ENCODE data around the gene SEC14L1.
A peak's percentile ranks its signal among the peaks of the same experiment; 100 is the strongest.

SEC14L1 gene

GRCh38 chr17:77210946-77211541 lies 70.3 kb downstream of the SEC14L1 start:
- no peaks in the 10 kb centered on the region for H3K9me3 ChIP-seq (replicated peaks in 1 of 11)
- H3K27ac ChIP-seq: peak overlapping the region in 7 of 11 experiments; percentile 49 to 80 (median 76); a peak in 9 of 22 replicates
- H3K9ac ChIP-seq: peak overlapping the region in 10 of 11 experiments; percentile 13 to 71 (median 55); a peak in 15 of 22 replicates
- TF ChIP-seq Cebpa-rat (IDR thresholded peaks at IDR 0.05): no peak
- H3K27me3 ChIP-seq: 0 out of 22 replicates have a peak, but pooled peaks cover 0 to 3% (median 0%) of the 10 kb centered on the region in 11 experiments
- peaks cover 67 to 97% (median 84%) of the 10 kb centered on the region in 11 experiments for H3K36me3 ChIP-seq
- peak overlapping the region; percentile 80 to 94 (median 88) for H3K4me2 ChIP-seq
- H3K4me1 ChIP-seq: peaks cover 52 to 80% (median 60%) of the 10 kb centered on the region in 10 experiments
- 0 out of 20 replicates have a peak overlapping the region, but pooled peaks of 2 of the 10 experiments have one; percentile 5 to 31 for H3K4me3 ChIP-seq
- H4K20me1 ChIP-seq: peaks cover 8 to 97% (median 39%) of the 10 kb centered on the region in 11 experiments; a peak in 18 of 22 replicates

DNA sequence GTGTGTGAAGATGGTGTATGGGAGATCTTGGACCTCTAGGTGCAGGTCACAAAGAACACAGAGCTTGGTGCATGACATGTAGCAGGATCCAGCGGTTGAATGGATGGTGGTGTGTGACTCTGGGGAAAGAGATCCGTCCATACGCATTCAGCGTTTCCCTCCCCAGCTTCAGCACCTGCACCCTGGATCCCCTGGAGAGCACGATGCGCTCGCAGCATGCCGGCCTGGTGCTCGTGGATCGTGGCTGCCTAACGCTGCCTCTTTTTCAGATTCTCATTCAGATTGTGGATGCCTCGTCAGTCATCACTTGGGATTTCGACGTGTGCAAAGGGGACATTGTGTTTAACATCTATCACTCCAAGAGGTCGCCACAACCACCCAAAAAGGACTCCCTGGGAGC lies 70.9 kb downstream of the SEC14L1 start:
- peak overlapping the region; percentile 38 to 80 (median 73); a peak in 20 of 22 replicates for H3K27ac ChIP-seq
- no peaks in the 10 kb centered on the region for H3K9me3 ChIP-seq (replicated peaks in 1 of 11)
- H3K4me1 ChIP-seq: peaks cover 46 to 74% (median 55%) of the 10 kb centered on the region in 10 experiments
- no peak for TF ChIP-seq Cebpa-rat (IDR thresholded peaks at IDR 0.05)
- 0 out of 22 replicates have a peak, but pooled peaks cover 0 to 3% (median 0%) of the 10 kb centered on the region in 11 experiments for H3K27me3 ChIP-seq
- H4K20me1 ChIP-seq: peaks cover 8 to 96% (median 39%) of the 10 kb centered on the region in 11 experiments; a peak in 18 of 22 replicates
- peaks cover 65 to 97% (median 83%) of the 10 kb centered on the region in 11 experiments for H3K36me3 ChIP-seq
- peak overlapping the region in 4 of 10 experiments; percentile 5 to 33 (median 19); a peak in 3 of 20 replicates for H3K4me3 ChIP-seq
- H3K4me2 ChIP-seq: peak overlapping the region; percentile 80 to 94 (median 88)
- H3K9ac ChIP-seq: peak overlapping the region; percentile 45 to 71 (median 62); a peak in 20 of 22 replicates

GRCh38 chr17:77212081-77212832 lies 71.5 kb downstream of the SEC14L1 start:
- Histone ChIP-seq H3K36me3 (peaks cover 66 to 97% (median 84%) of the 10 kb centered on the region in 11 experiments), H3K4me3 (peak overlapping the region in 4 of 10 experiments; percentile 7 to 33 (median 22); a peak in 6 of 20 replicates)

GRCh38 chr17:77212833-77213777 lies 72.3 kb downstream of the SEC14L1 start:
- TF ChIP-seq Cebpa-rat (IDR thresholded peaks at IDR 0.05): no peak
- no peaks in the 10 kb centered on the region for H3K9me3 ChIP-seq (replicated peaks in 1 of 11)
- H3K27me3 ChIP-seq: 0 out of 22 replicates have a peak, but pooled peaks cover 0 to 3% (median 0%) of the 10 kb centered on the region in 11 experiments
- peak overlapping the region; percentile 10 to 71 (median 61); a peak in 19 of 22 replicates for H3K9ac ChIP-seq
- peak overlapping the region in 1 of 10 experiments; percentile 10; a peak in 3 of 20 replicates for H3K4me3 ChIP-seq
- H3K4me2 ChIP-seq: peak overlapping the region; percentile 80 to 94 (median 88)
- H3K36me3 ChIP-seq: peaks cover 66 to 97% (median 83%) of the 10 kb centered on the region in 11 experiments
- H3K27ac ChIP-seq: peak overlapping the region; percentile 38 to 80 (median 73); a peak in 21 of 22 replicates
- peaks cover 44 to 65% (median 51%) of the 10 kb centered on the region in 10 experiments for H3K4me1 ChIP-seq
- peaks cover 8 to 95% (median 39%) of the 10 kb centered on the region in 11 experiments; a peak in 19 of 22 replicates for H4K20me1 ChIP-seq

More at GRCh38 chr17:77212081-77212832, 71.5 kb downstream of the SEC14L1 start:
- peak overlapping the region; percentile 45 to 71 (median 62); a peak in 21 of 22 replicates for H3K9ac ChIP-seq
- 0 out of 22 replicates have a peak, but pooled peaks cover 0 to 3% (median 0%) of the 10 kb centered on the region in 11 experiments for H3K27me3 ChIP-seq
- peak overlapping the region; percentile 38 to 80 (median 73); a peak in 21 of 22 replicates for H3K27ac ChIP-seq
- H3K4me1 ChIP-seq: peaks cover 44 to 69% (median 53%) of the 10 kb centered on the region in 10 experiments
- no peak for TF ChIP-seq Cebpa-rat (IDR thresholded peaks at IDR 0.05)
- peak overlapping the region; percentile 80 to 94 (median 88) for H3K4me2 ChIP-seq
- H4K20me1 ChIP-seq: peaks cover 8 to 96% (median 39%) of the 10 kb centered on the region in 11 experiments; a peak in 18 of 22 replicates
- H3K9me3 ChIP-seq (replicated peaks in 1 of 11): no peaks in the 10 kb centered on the region

DNA sequence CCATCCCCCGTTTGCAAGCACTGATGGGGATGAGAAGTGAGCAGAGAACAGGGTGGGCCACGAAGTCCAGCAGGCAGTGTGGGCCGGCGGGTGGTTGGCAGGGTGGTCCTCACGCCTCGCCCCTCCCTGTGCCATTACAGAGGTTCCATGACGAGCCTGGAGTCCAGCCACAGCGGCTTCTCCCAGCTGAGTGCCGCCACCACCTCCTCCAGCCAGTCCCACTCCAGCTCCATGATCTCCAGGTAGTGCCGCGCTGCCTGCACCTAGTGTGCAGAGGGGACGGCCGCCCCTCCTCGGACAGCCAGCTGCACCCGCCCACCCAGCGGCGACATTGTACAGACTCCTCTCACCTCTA lies 73.0 kb downstream of the SEC14L1 start:
- H3K9ac ChIP-seq: 0 out of 22 replicates have a peak overlapping the region, but pooled peaks of 1 of the 11 experiments have one; percentile 49
- no peak overlapping the region for H3K4me3 ChIP-seq
- peaks cover 8 to 89% (median 39%) of the 10 kb centered on the region in 11 experiments; a peak in 19 of 22 replicates for H4K20me1 ChIP-seq
- H3K36me3 ChIP-seq: peaks cover 59 to 97% (median 81%) of the 10 kb centered on the region in 11 experiments
- no peak overlapping the region for H3K27ac ChIP-seq
- 0 out of 22 replicates have a peak, but pooled peaks cover 0 to 3% (median 0%) of the 10 kb centered on the region in 11 experiments for H3K27me3 ChIP-seq
- no peak for TF ChIP-seq Cebpa-rat (IDR thresholded peaks at IDR 0.05)
- H3K4me1 ChIP-seq: peaks cover 44 to 65% (median 51%) of the 10 kb centered on the region in 10 experiments
- H3K9me3 ChIP-seq (replicated peaks in 1 of 11): no peaks in the 10 kb centered on the region
- peak overlapping the region in 8 of 11 experiments; percentile 80 to 94 (median 89); a peak in 14 of 22 replicates for H3K4me2 ChIP-seq

DNA sequence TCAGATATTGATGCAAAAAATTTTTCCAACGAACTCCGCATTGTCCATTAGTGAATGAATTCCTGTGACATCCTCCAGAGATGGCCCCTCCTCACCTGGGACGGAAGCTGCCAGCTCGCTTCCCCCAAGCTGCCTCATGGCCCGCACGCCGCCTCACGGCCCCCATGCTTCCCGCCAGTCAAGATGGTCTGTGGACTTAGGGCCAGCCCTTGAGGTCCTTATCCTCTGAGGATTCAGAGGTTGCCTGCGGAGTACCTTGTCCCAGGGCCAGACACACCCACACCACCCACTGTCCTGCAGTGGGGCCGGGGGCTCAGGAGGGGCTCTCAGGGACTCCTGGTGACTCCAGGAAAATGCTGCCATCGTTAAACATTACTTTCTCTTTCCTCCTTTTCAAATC lies 73.6 kb downstream of the SEC14L1 start:
- Histone ChIP-seq H3K36me3 (peaks cover 54 to 96% (median 79%) of the 10 kb centered on the region in 11 experiments), H3K9ac (no peak overlapping the region), H3K9me3 (replicated peaks in 1 of 11) (no peaks in the 10 kb centered on the region), H3K4me3 (no peak overlapping the region), H4K20me1 (peaks cover 8 to 86% (median 39%) of the 10 kb centered on the region in 11 experiments; a peak in 19 of 22 replicates), H3K4me2 (peak overlapping the region in 3 of 11 experiments; percentile 18 to 45 (median 18); a peak in 3 of 22 replicates), H3K4me1 (peaks cover 43 to 61% (median 50%) of the 10 kb centered on the region in 10 experiments), H3K27ac (no peak overlapping the region), H3K27me3 (0 out of 22 replicates have a peak, but pooled peaks cover 0 to 3% (median 0%) of the 10 kb centered on the region in 11 experiments)
- TF ChIP-seq Cebpa-rat (IDR thresholded peaks at IDR 0.05): no peak

DNA sequence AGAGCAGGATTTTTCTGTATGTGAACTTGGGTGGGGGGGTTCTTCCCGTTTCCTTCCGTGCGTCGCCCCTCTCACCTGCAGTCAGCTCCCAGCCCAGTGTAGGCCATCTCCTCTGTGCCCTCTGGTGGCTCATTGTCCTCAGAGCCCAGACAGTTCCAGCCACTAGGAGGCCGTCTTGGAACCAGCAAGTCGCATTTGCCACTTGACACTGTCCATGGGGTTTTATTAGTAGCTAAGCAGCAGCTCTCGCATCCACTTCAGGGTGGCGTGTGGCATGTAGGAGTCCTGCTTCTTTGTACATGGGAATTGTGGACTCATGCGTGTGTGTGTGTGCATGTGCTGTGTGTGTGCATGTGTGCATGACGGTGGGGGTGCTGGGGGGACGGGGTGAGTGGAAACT lies 74.0 kb downstream of the SEC14L1 start:
- Histone ChIP-seq H3K27me3 (0 out of 22 replicates have a peak, but pooled peaks cover 0 to 3% (median 0%) of the 10 kb centered on the region in 11 experiments), H3K4me3 (no peak overlapping the region), H3K9me3 (replicated peaks in 1 of 11) (no peaks in the 10 kb centered on the region), H4K20me1 (peaks cover 8 to 82% (median 39%) of the 10 kb centered on the region in 11 experiments; a peak in 19 of 22 replicates), H3K4me1 (peaks cover 39 to 57% (median 46%) of the 10 kb centered on the region in 10 experiments), H3K9ac (no peak overlapping the region), H3K36me3 (peaks cover 51 to 96% (median 75%) of the 10 kb centered on the region in 11 experiments), H3K4me2 (peak overlapping the region in 2 of 11 experiments; percentile 18 to 45; a peak in 2 of 22 replicates), H3K27ac (no peak overlapping the region)
- TF ChIP-seq Cebpa-rat (IDR thresholded peaks at IDR 0.05): no peak

All from BLaER1 treated with 17β-estradiol and CSF1 and Interleukin-3, amounts not matched to agents 10 nM and 100 nM (cell line).